Panc1 (cell line): ENCODE results near the gene TGM3.

Source experiments
- POLR2AphosphoS5 ChIP-seq: IDR thresholded peaks from 2 replicates; pipeline ENCODE4 v1.6.1; 2012; ENCODE audit warnings: mild to moderate bottlenecking, low read depth, low read length, moderate library complexity
- SIN3A ChIP-seq: IDR thresholded peaks from 2 replicates; pipeline ENCODE4 v1.6.1; 2012; ENCODE audit warnings: low read depth, mild to moderate bottlenecking, low read length, moderate library complexity, borderline replicate concordance; ENCODE audit not compliant: insufficient read depth
- TCF7L2 ChIP-seq: IDR thresholded peaks from 2 replicates; pipeline ENCODE4 v1.6.1; 2011; ENCODE audit warnings: mild to moderate bottlenecking, low read depth, low read length, inconsistent platforms
- TF ChIP-seq, protein P1 (sequence below): fragments of 450-650 bp; IDR thresholded peaks from 2 replicates; pipeline ENCODE4 v1.5.1; 2017; ENCODE audit warnings: mild to moderate bottlenecking
- TF ChIP-seq, protein P2 (sequence below), 2 experiments: IDR thresholded peaks; 2 replicates each; pipeline ENCODE4 v1.6.1; 2011 to 2012; ENCODE audit warnings: low read depth in 2 of 2, control low read depth in 1 of 2, low read length in 1 of 2, mild to moderate bottlenecking in 1 of 2, moderate library complexity in 1 of 2; ENCODE audit not compliant: insufficient read depth in 1 of 2

DNA sequence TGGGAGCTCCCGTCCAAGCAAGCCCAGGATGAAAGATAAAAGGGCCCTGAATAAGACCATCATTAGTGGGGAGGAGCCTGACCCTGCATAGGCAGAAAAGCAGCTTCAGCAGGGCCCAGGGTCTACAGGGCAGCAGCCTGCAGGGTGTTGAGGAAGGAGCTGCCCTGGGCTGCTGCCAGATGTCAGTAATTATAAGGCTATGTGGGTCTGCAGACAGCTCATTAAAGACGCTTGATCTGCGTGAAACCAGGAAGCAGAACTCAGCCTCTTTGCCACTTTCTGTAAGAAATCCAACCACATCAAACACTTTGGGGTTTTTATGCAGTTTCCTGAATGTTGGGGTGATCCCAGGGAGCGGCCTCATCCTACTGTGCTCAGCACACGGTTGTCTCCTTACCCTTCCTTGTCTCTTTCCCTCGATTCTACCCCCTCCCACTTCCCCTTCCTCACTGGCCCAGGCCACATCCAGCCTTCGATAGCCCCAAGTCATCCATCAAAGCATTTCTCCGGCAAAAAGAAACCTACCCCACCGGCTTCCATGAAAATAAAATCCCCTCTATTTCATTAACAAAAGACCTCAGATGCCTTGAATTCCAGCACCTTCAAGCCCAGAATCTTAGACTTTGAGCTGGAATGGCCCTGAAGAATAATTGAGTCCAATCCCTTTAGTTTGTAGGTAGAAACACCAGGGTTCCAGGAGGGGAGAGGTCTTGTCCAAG lies 83.9 kb downstream of the TGM3 start:
- TF ChIP-seq, protein P1, sequence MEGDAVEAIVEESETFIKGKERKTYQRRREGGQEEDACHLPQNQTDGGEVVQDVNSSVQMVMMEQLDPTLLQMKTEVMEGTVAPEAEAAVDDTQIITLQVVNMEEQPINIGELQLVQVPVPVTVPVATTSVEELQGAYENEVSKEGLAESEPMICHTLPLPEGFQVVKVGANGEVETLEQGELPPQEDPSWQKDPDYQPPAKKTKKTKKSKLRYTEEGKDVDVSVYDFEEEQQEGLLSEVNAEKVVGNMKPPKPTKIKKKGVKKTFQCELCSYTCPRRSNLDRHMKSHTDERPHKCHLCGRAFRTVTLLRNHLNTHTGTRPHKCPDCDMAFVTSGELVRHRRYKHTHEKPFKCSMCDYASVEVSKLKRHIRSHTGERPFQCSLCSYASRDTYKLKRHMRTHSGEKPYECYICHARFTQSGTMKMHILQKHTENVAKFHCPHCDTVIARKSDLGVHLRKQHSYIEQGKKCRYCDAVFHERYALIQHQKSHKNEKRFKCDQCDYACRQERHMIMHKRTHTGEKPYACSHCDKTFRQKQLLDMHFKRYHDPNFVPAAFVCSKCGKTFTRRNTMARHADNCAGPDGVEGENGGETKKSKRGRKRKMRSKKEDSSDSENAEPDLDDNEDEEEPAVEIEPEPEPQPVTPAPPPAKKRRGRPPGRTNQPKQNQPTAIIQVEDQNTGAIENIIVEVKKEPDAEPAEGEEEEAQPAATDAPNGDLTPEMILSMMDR = no peak
- TF ChIP-seq SIN3A = no peak
- TF ChIP-seq POLR2AphosphoS5 = no peak
- no peak for TF ChIP-seq TCF7L2
- TF ChIP-seq, protein P2, sequence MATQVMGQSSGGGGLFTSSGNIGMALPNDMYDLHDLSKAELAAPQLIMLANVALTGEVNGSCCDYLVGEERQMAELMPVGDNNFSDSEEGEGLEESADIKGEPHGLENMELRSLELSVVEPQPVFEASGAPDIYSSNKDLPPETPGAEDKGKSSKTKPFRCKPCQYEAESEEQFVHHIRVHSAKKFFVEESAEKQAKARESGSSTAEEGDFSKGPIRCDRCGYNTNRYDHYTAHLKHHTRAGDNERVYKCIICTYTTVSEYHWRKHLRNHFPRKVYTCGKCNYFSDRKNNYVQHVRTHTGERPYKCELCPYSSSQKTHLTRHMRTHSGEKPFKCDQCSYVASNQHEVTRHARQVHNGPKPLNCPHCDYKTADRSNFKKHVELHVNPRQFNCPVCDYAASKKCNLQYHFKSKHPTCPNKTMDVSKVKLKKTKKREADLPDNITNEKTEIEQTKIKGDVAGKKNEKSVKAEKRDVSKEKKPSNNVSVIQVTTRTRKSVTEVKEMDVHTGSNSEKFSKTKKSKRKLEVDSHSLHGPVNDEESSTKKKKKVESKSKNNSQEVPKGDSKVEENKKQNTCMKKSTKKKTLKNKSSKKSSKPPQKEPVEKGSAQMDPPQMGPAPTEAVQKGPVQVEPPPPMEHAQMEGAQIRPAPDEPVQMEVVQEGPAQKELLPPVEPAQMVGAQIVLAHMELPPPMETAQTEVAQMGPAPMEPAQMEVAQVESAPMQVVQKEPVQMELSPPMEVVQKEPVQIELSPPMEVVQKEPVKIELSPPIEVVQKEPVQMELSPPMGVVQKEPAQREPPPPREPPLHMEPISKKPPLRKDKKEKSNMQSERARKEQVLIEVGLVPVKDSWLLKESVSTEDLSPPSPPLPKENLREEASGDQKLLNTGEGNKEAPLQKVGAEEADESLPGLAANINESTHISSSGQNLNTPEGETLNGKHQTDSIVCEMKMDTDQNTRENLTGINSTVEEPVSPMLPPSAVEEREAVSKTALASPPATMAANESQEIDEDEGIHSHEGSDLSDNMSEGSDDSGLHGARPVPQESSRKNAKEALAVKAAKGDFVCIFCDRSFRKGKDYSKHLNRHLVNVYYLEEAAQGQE (IDR thresholded peaks at IDR 0.05; ENCODE audit: insufficient read depth in 1 of 2, low read depth in 2 of 2, low read length in 1 of 2) = no peak
